ENCODE results near the gene MACROD2. TPM values are rescaled to one million over a fixed set of nuclear protein-coding genes. Genes with fewer than 3 reads are reported as not detected.

Gene MACROD2
- total RNA-seq, 4 donors from 2014 or later, result 2.9 to 11.3 (median 8.0) TPM

GRCh38 chr20:15224199-15224598 lies 1228.9 kb downstream of the MACROD2 start:
- TF ChIP-seq CTCF (IDR thresholded peaks at IDR 0.05; ENCODE audit: low read depth), result no peak

- TF ChIP-seq CTCF (IDR thresholded peaks at IDR 0.05; ENCODE audit: low read depth), result no peak
Observed at GRCh38 chr20:15227102-15227501, 1231.8 kb downstream of the MACROD2 start.

GRCh38 chr20:15232243-15232642 lies 1236.9 kb downstream of the MACROD2 start:
- no peak for TF ChIP-seq CTCF (IDR thresholded peaks at IDR 0.05; ENCODE audit: low read depth)

GRCh38 chr20:15235471-15236198 lies 1240.3 kb downstream of the MACROD2 start:
- no peak for TF ChIP-seq CTCF (IDR thresholded peaks at IDR 0.05; ENCODE audit: low read depth)

- TF ChIP-seq CTCF (IDR thresholded peaks at IDR 0.05; ENCODE audit: low read depth), result no peak
Observed at GRCh38 chr20:15236812-15237211, 1241.5 kb downstream of the MACROD2 start.

GRCh38 chr20:15239542-15240206 lies 1244.4 kb downstream of the MACROD2 start:
- TF ChIP-seq CTCF (IDR thresholded peaks at IDR 0.05; ENCODE audit: low read depth), result no peak

GRCh38 chr20:15240801-15241200 lies 1245.5 kb downstream of the MACROD2 start:
- TF ChIP-seq CTCF (IDR thresholded peaks at IDR 0.05; ENCODE audit: low read depth), result no peak

Data from subcutaneous adipose tissue (tissue), 4 donors.